ENCODE measurements around the gene ATP6V0A4.
"Not testable (repeated sequence)": the region's sequence is repeated elsewhere in the genome, so short reads cannot be mapped to it uniquely, and the experiment has no call there.

ATP6V0A4 gene

GRCh38 chr7:138695106-138695505 is 102.9 kb downstream of the ATP6V0A4 start:
- Mint-ChIP-seq H3K4me1 (no peaks in the 10 kb centered on the region), H3K27me3 (peaks cover 4% of the 10 kb centered on the region), H3K9me3 (peaks cover 7% of the 10 kb centered on the region), H3K4me3 (no peak overlapping the region), H3K27ac (no peak overlapping the region), H3K36me3 (no peaks in the 10 kb centered on the region)
- DNase-seq (ENCODE audit: low spot score in 2 of 2) (no peak), ATAC-seq (ENCODE audit: low read depth) (no peak)

GRCh38 chr7:138691178-138691577 is 106.8 kb downstream of the ATP6V0A4 start:
- Mint-ChIP-seq H3K27ac (no peak overlapping the region), H3K4me3 (no peak overlapping the region), H3K27me3 (peaks cover 6% of the 10 kb centered on the region), H3K36me3 (peaks cover 2% of the 10 kb centered on the region), H3K9me3 (peaks cover 8% of the 10 kb centered on the region), H3K4me1 (peaks cover 2% of the 10 kb centered on the region)
- DNase-seq (ENCODE audit: low spot score in 2 of 2) (no peak), ATAC-seq (ENCODE audit: low read depth) (no peak)

DNA sequence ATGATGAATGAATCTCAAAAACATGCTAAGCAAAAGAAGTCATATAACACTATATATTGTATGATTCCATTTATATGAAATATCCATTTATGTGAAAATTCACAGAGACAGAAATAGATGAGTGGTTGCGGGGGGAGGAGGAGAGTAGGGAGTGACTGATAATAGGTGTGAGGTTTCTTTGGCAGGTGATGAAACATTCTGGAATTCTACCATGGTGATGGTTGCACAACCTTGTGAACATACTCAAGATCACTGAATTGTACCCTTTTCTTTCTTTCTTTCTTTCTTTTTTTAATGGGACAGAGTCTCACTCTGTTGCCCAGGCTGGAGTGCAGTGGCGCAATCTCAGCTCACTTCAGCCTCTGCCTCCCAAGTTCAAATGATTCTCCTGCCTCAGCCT is 107.5 kb downstream of the ATP6V0A4 start:
- DNase-seq (ENCODE audit: low spot score in 2 of 2) (no peak), ATAC-seq (ENCODE audit: low read depth) (no peak)
- peaks cover 2% of the 10 kb centered on the region for H3K36me3 Mint-ChIP-seq
- H3K4me3 Mint-ChIP-seq = no peak overlapping the region
- peaks cover 8% of the 10 kb centered on the region for H3K9me3 Mint-ChIP-seq
- no peak overlapping the region for H3K27ac Mint-ChIP-seq
- peaks cover 2% of the 10 kb centered on the region for H3K4me1 Mint-ChIP-seq
- H3K27me3 Mint-ChIP-seq = peaks cover 6% of the 10 kb centered on the region

DNA sequence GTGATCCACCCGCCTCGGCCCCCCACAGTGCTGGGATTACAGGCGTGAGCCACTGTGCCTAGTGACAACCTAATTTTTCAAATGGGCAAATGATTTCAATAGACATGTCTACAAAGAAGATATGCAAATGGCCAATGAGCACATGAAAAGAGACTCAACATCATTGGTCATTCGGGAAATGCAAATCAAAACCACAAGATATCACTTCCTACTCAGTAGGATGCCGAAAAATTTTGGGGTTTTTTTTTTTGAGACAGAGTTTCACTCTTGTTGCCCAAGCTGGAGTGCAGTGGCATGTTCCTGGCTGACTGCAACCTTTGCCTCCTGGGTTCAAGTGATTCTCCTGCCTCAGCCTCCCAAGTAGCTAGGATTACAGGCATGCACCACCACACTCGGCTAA is 110.0 kb downstream of the ATP6V0A4 start:
- H3K4me3 Mint-ChIP-seq; H3K9me3 Mint-ChIP-seq; H3K27me3 Mint-ChIP-seq; H3K4me1 Mint-ChIP-seq; H3K27ac Mint-ChIP-seq; H3K36me3 Mint-ChIP-seq; DNase-seq (ENCODE audit: low spot score in 2 of 2); ATAC-seq (ENCODE audit: low read depth): not testable (repeated sequence)

- peaks cover 2% of the 10 kb centered on the region for H3K4me1 Mint-ChIP-seq
- H3K4me3 Mint-ChIP-seq = no peak overlapping the region
- peaks cover 8% of the 10 kb centered on the region for H3K27me3 Mint-ChIP-seq
- peaks cover 3% of the 10 kb centered on the region for H3K9me3 Mint-ChIP-seq
- H3K36me3 Mint-ChIP-seq = peaks cover 2% of the 10 kb centered on the region
- no peak for DNase-seq (ENCODE audit: low spot score in 2 of 2)
- no peak for ATAC-seq (ENCODE audit: low read depth)
- no peak overlapping the region for H3K27ac Mint-ChIP-seq
These were observed 113.7 kb downstream of the ATP6V0A4 start for GRCh38 chr7:138684340-138684739.

DNA sequence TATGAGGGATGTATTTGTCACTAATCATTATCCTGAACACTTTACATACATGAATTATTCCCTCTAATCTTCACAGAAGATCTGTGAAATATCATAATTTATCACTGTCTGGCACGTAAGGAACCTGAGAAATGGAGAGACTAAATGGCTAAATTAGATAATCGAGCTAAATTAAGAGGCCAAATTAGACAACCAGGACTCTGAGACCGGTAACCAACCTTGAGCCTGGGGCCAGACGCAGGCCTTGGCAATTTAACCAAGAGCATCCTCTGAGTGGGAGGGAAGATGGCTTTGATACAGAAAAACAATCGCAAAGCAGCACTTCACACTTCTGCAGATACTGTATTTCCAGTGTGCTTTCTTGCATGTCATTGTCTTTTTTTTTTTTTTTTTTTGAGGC is 118.2 kb downstream of the ATP6V0A4 start:
- DNase-seq (ENCODE audit: low spot score in 2 of 2) (no peak), ATAC-seq (ENCODE audit: low read depth) (no peak)
- Mint-ChIP-seq H3K9me3 (no peaks in the 10 kb centered on the region), H3K36me3 (no peaks in the 10 kb centered on the region), H3K4me1 (no peaks in the 10 kb centered on the region), H3K27ac (no peak overlapping the region), H3K4me3 (no peak overlapping the region), H3K27me3 (peaks cover 2% of the 10 kb centered on the region)

DNA sequence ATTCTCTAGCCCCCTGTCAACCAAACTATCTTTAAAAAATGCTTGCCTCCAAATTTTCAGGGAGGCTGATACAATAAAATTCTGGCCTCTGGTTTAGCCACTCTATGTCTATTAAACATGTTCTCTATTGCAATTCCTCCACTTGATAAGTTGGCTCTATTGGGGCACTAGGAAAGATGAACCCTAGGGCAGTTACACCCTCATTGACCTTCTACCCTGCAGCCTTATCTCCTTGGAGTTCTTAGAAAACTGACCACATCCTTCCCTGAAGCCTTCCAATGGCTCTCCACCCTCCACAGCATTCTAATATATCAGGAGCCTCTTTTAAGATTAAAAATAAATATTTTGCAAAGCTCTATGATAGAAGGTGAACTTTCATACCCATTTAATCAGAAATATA is 127.4 kb downstream of the ATP6V0A4 start:
- no peaks in the 10 kb centered on the region for H3K36me3 Mint-ChIP-seq
- no peak for ATAC-seq (ENCODE audit: low read depth)

GRCh38 chr7:138669364-138669763 is 128.6 kb downstream of the ATP6V0A4 start:
- Mint-ChIP-seq H3K36me3 (no peaks in the 10 kb centered on the region), H3K27me3 (peaks cover 27% of the 10 kb centered on the region), H3K4me3 (no peak overlapping the region), H3K9me3 (peaks cover 2% of the 10 kb centered on the region), H3K4me1 (peaks cover 2% of the 10 kb centered on the region), H3K27ac (no peak overlapping the region)
- ATAC-seq (ENCODE audit: low read depth) (no peak), DNase-seq (ENCODE audit: low spot score in 2 of 2) (no peak)

More for the DNA sequence above, 127.4 kb downstream of the ATP6V0A4 start:
- no peaks in the 10 kb centered on the region for H3K4me1 Mint-ChIP-seq
- DNase-seq (ENCODE audit: low spot score in 2 of 2) = no peak
- no peak overlapping the region for H3K4me3 Mint-ChIP-seq
- peaks cover 2% of the 10 kb centered on the region for H3K9me3 Mint-ChIP-seq
- peaks cover 21% of the 10 kb centered on the region for H3K27me3 Mint-ChIP-seq
- no peak overlapping the region for H3K27ac Mint-ChIP-seq

DNA sequence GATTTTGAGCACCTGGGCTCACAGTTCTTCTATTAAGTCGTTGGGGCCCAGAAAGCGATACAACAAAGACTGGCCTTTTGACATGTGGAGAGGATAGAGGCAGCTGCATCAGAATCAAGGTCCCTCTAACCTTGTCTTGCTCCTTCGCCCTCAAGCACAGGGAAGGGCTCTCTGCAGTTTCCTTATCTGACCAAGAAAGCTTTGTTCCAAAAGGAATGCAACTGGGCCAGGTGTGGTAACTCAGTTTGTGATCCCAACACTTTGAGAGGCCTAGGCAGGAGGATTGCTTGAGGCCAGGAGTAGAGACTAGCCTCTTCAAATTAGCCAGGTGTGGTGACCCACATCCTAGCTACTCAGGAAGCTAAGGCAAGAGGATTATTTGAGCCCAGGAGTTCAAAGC is 129.1 kb downstream of the ATP6V0A4 start:
- Mint-ChIP-seq H3K36me3 (no peaks in the 10 kb centered on the region), H3K27ac (no peak overlapping the region), H3K9me3 (peaks cover 2% of the 10 kb centered on the region), H3K27me3 (peaks cover 31% of the 10 kb centered on the region), H3K4me1 (peaks cover 6% of the 10 kb centered on the region), H3K4me3 (no peak overlapping the region)
- DNase-seq (ENCODE audit: low spot score in 2 of 2) (no peak), ATAC-seq (ENCODE audit: low read depth) (no peak)

DNA sequence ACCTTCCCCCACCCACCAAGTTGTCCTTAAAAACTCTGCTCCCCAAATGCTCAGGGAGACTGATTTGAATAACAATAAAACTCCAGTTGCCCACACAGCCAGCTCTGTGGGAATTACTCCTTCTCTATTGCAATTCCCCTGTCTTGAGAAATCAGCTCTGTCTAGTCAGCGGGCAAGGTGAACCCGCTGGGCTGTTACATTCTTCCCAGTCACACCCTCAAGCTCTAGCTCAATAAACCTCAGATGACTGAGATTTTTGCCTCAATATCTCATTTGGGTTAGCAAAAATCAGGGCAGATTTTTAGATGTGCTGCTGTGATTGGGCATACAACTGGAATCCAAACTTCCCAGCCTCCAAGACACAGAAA is 129.8 kb downstream of the ATP6V0A4 start:
- H3K27ac Mint-ChIP-seq = no peak overlapping the region
- H3K4me1 Mint-ChIP-seq = peaks cover 8% of the 10 kb centered on the region
- no peak for ATAC-seq (ENCODE audit: low read depth)
- H3K36me3 Mint-ChIP-seq = no peaks in the 10 kb centered on the region
- peaks cover 33% of the 10 kb centered on the region for H3K27me3 Mint-ChIP-seq
- no peak overlapping the region for H3K4me3 Mint-ChIP-seq
- H3K9me3 Mint-ChIP-seq = peaks cover 2% of the 10 kb centered on the region
- no peak for DNase-seq (ENCODE audit: low spot score in 2 of 2)

DNA sequence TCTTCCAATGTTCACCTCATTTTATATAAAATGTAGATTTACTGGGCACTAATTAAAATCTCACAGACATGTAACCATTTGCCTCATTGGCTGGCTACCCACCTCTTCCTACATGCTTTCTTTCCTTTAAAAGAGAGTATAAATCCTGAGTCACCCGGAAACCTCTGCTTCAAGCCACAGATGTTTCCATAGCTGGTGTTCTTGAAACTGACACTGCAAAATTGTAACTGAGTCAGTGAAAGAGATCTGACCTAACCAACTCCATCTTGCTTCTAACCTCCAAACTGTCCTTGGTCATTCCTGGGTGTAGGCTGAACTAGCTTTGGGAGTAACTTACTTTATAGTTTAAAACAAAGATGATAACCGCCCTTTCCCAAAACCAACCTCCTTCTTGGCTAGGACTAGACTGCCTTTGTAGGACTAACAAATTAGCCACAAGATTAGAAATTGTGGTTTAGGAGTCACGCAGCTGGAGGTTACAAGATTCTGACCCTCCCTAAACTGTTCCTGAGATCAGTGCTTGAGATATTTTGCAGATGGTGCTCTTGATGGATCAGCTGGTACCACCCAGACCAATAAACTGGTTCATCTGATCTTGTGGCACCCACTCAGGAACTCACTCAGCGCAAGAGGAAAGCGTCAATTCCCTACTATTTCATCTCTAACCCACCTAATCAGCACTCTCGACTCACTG is 130.3 kb downstream of the ATP6V0A4 start:
- H3K4me3 Mint-ChIP-seq = no peak overlapping the region
- H3K9me3 Mint-ChIP-seq = peaks cover 2% of the 10 kb centered on the region
- ATAC-seq (ENCODE audit: low read depth) (no peak), DNase-seq (ENCODE audit: low spot score in 2 of 2) (no peak)
- H3K27me3 Mint-ChIP-seq = peaks cover 33% of the 10 kb centered on the region
- H3K27ac Mint-ChIP-seq = no peak overlapping the region
- H3K36me3 Mint-ChIP-seq = no peaks in the 10 kb centered on the region
- H3K4me1 Mint-ChIP-seq = peaks cover 8% of the 10 kb centered on the region

- H3K9me3 Mint-ChIP-seq = peaks cover 2% of the 10 kb centered on the region
- peaks cover 28% of the 10 kb centered on the region for H3K27me3 Mint-ChIP-seq
- no peak overlapping the region for H3K27ac Mint-ChIP-seq
These were observed 131.6 kb downstream of the ATP6V0A4 start for GRCh38 chr7:138666385-138666784.

GRCh38 chr7:138665669-138666140 is 132.3 kb downstream of the ATP6V0A4 start:
- no peak for ATAC-seq (ENCODE audit: low read depth)
- Mint-ChIP-seq H3K36me3 (no peaks in the 10 kb centered on the region), H3K4me3 (no peak overlapping the region), H3K27me3 (peaks cover 28% of the 10 kb centered on the region), H3K27ac (no peak overlapping the region), H3K9me3 (peaks cover 2% of the 10 kb centered on the region), H3K4me1 (peaks cover 8% of the 10 kb centered on the region)
- no peak for DNase-seq (ENCODE audit: low spot score in 2 of 2)

More at GRCh38 chr7:138666385-138666784, 131.6 kb downstream of the ATP6V0A4 start:
- DNase-seq (ENCODE audit: low spot score in 2 of 2) (no peak), ATAC-seq (ENCODE audit: low read depth) (no peak)
- Mint-ChIP-seq H3K36me3 (no peaks in the 10 kb centered on the region), H3K4me3 (no peak overlapping the region), H3K4me1 (peaks cover 8% of the 10 kb centered on the region)

DNA sequence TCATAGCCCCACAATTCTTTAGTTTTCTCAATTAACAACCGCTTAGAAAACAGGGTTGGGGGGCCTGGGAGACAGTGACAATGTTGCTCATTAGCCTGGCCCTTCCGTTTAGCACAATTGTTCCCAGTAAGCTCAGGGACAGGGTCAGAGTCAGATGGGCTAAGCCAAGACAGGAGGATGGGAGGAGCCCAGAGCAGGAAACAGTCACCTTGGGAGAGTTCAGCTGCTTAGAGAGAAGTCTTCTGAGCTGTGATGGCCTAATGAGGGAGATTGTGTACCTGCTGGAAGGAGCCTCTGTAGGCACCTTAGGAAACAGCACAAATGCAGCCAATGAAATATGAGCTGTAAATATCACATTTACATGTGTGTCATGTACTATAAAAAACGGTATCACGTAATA is 132.7 kb downstream of the ATP6V0A4 start:
- Mint-ChIP-seq H3K27ac (no peak overlapping the region), H3K9me3 (peaks cover 2% of the 10 kb centered on the region), H3K36me3 (no peaks in the 10 kb centered on the region), H3K27me3 (peaks cover 24% of the 10 kb centered on the region), H3K4me3 (no peak overlapping the region), H3K4me1 (peaks cover 8% of the 10 kb centered on the region)
- DNase-seq (ENCODE audit: low spot score in 2 of 2) = no peak
- ATAC-seq (ENCODE audit: low read depth) = no peak
